Pancreas (tissue), 10 donors: ENCODE results near the gene LCE3D. TPM values are rescaled to one million over a fixed set of nuclear protein-coding genes. Genes with fewer than 3 reads are reported as not detected.

Experiments used
- ATAC-seq, 4 donors: fragments of 200-7000 bp; cut with Tn5 transposase; one replicate each; pipeline versions ENCODE4 v1.8.0 to v1.9.1; 2020; ENCODE audit warnings: mild to moderate bottlenecking in 4 of 4, moderate library complexity in 4 of 4
- DNase-seq, 6 donors: peaks; one replicate each; pipeline ENCODE4 v3.0.0-alpha.2; 2020
- FAIRE-seq: peaks from 2 replicates; lab custom pipeline; 2012; peaks lifted over from hg19 to GRCh38; lab: Jason Lieb, UNC
- H3K27ac ChIP-seq, 4 donors: fragments of 200-600 bp; sonication (generic); 1 replicate in 3 of 4; 2 replicates in 1 of 4; pipeline versions ENCODE4 v1.5.0 to v1.8.0; 2020
- H3K27me3 ChIP-seq, 4 donors: fragments of 200-600 bp; one replicate each; pipeline ENCODE4 v1.8.0; 2021
- H3K36me3 ChIP-seq, 3 donors: fragments of 200-600 bp; sonication (generic) in 1 of 3; one replicate each; pipeline versions ENCODE4 v1.5.0 to v1.8.0; 2020 to 2021
- H3K4me1 ChIP-seq, 3 donors: fragments of 200-600 bp; one replicate each; pipeline ENCODE4 v1.8.0; 2021
- H3K4me3 ChIP-seq, 4 donors: fragments of 200-600 bp; sonication (generic) in 2 of 4; one replicate each; pipeline versions ENCODE4 v1.5.0 to v1.8.0; 2020 to 2021
- H3K9me3 ChIP-seq, 4 donors: fragments of 200-600 bp; one replicate each; pipeline ENCODE4 v1.8.0; 2021
- CTCF ChIP-seq, 4 donors: fragments of 200-600 bp; sonication (generic) in 3 of 4; IDR thresholded peaks; one replicate each; pipeline versions ENCODE4 v1.5.0 to v1.8.0; 2021; ENCODE audit warnings: antibody characterized with exemption in 4 of 4
- WGBS, 2 donors: extraction: QIAGEN DNeasy Blood & Tissue Kit; methylation state at CpG; one replicate each; pipeline ENCODE4 v1.1.7; 2013; 5-methylcytosine and 5-hydroxymethylcytosine counted together
- intact Hi-C, 3 donors: fragments of 100-400 bp; cut with DNase I; formaldehyde crosslinking; loops; one replicate each; pipeline versions ENCODE4 v1.11.1 to v1.14.2; 2022
- polyA plus RNA-seq, 2 donors: library from polyadenylated mRNA; stranded (reverse); fragments of 200-250 nt; gene quantifications; one replicate each; pipeline ENCODE4 v1.2.3, GENCODE V29; 2013
- total RNA-seq, 6 donors: library from RNA; stranded (reverse); fragmentation: NEBNext Ultra II Directional in 4 of 6; extraction: Animal tissue kit (Norgen Biotek cat#: 25700) in 4 of 6; gene quantifications; one replicate each; pipeline versions ENCODE4 v1.2.1 to v1.2.4, GENCODE V29; 2021 to 2023
- donor health status: healthy with polysubstance abuse.
- donor health status: DM: no; HTN: no; CAD: no; lungs with moderate emphysema.
- donor health status: DM: no; HTN: no; CAD: no.
- donor health status: control.
- donor health status: control.
- donor health status: Bipolar disorder and iron deficiency.
- donor health status: DM: yes; HTN: yes; CAD: no.
- donor health status: DM: no; HTN: no; CAD: no.
- donor health status: DM: no; HTN: no; CAD: no.
- donor health status: DM: yes; HTN: yes; CAD: no.

The LCE3D gene
- total and polyA plus RNA-seq, 8 donors: not detected

DNA sequence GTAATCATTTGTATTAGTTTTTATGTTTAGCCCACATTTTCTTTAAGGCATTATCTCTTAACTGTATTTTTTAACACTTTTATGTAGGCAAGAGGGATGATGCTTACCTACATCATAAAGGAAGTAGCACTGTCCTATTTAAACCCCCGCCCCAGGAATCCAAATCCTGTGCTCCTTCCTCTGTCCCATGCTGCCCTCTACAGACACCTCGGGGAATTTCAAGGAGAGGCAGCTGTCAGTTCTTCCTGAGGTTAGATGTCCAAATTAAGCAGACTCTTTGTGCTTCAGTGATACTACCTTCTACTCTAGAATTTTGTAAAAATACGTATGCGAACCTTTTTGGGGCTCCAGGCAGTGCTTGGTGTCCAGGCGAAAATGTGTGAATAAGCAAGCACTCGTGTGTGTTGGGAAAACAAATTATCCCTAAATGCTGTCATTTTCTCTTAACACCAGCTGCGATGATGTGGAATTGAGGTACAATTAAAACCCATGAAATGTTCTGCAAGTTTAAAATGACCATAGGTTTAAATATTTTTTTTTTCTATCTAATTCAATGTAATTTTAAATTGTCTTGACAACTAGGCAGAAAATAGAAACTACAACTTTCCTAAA lies 46.9 kb downstream of the LCE3D start:
- Histone ChIP-seq H3K4me3 (no peak overlapping the region), H3K27me3 (peaks cover 0 to 6% (median 0%) of the 10 kb centered on the region in 4 donors), H3K9me3 (no peaks in the 10 kb centered on the region), H3K4me1 (no peaks in the 10 kb centered on the region), H3K36me3 (no peaks in the 10 kb centered on the region), H3K27ac (no peak overlapping the region)
- intact Hi-C loops: no loop called here
- FAIRE-seq (no peak), ATAC-seq (peak in 2 of 4 donors; percentile 46 to 56), DNase-seq (peak in 3 of 6 donors; percentile 3 to 27 (median 21))
- 16 to 19% methylated on average over 7 of the region's 7 CpGs for WGBS, 2 donors
- peak in 3 of 4 donors; percentile 27 to 48 (median 29) for TF ChIP-seq CTCF (IDR thresholded peaks at IDR 0.05)

Other genes with a start within 250 kb of the LCE3D start
- not detected for gene FLG2, start 220.5 kb downstream of the LCE3D start, total RNA-seq
- gene FLG2, start 220.5 kb downstream of the LCE3D start, polyA plus RNA-seq: under 1 TPM in 1 of 2 donors, not detected in 1; under 0.01 TPM
- gene CRNN, start 166.3 kb downstream of the LCE3D start, total RNA-seq: not detected
- gene CRNN, start 166.3 kb downstream of the LCE3D start, polyA plus RNA-seq: under 1 TPM; 0.52 to 0.76 TPM
- not detected for gene LCE5A, start 69.7 kb downstream of the LCE3D start, total RNA-seq
- gene LCE5A, start 69.7 kb downstream of the LCE3D start, polyA plus RNA-seq: not detected
- gene CRCT1, start 66.0 kb downstream of the LCE3D start, total RNA-seq: not detected
- under 1 TPM in 1 of 2 donors, not detected in 1; 0.30 TPM for gene CRCT1, start 66.0 kb downstream of the LCE3D start, polyA plus RNA-seq
- not detected for gene LCE3E, start 13.7 kb downstream of the LCE3D start, total RNA-seq
- not detected for gene LCE3E, start 13.7 kb downstream of the LCE3D start, polyA plus RNA-seq
- gene LCE3C, start 19.7 kb upstream of the LCE3D start, total RNA-seq: not detected
- gene LCE3C, start 19.7 kb upstream of the LCE3D start, polyA plus RNA-seq: not detected
- gene LCE3B, start 33.3 kb upstream of the LCE3D start, total RNA-seq: not detected
- not detected for gene LCE3B, start 33.3 kb upstream of the LCE3D start, polyA plus RNA-seq
- not detected for gene LCE3A, start 42.6 kb upstream of the LCE3D start, total RNA-seq
- not detected for gene LCE3A, start 42.6 kb upstream of the LCE3D start, polyA plus RNA-seq
- not detected for gene LCE2D, start 82.9 kb upstream of the LCE3D start, total RNA-seq
- gene LCE2D, start 82.9 kb upstream of the LCE3D start, polyA plus RNA-seq: not detected
- gene LCE2C, start 94.8 kb upstream of the LCE3D start, total RNA-seq: not detected
- not detected for gene LCE2C, start 94.8 kb upstream of the LCE3D start, polyA plus RNA-seq
- not detected for gene LCE2B, start 105.6 kb upstream of the LCE3D start, total RNA-seq
- gene LCE2B, start 105.6 kb upstream of the LCE3D start, polyA plus RNA-seq: not detected
- gene LCE2A, start 117.8 kb upstream of the LCE3D start, total RNA-seq: not detected
- gene LCE2A, start 117.8 kb upstream of the LCE3D start, polyA plus RNA-seq: not detected
- not detected for gene LCE4A, start 127.6 kb upstream of the LCE3D start, total RNA-seq
- not detected for gene LCE4A, start 127.6 kb upstream of the LCE3D start, polyA plus RNA-seq
- gene KPRP, start 177.5 kb upstream of the LCE3D start, total RNA-seq: not detected
- gene KPRP, start 177.5 kb upstream of the LCE3D start, polyA plus RNA-seq: not detected
- not detected for gene LCE1F, start 194.6 kb upstream of the LCE3D start, total RNA-seq
- gene LCE1F, start 194.6 kb upstream of the LCE3D start, polyA plus RNA-seq: not detected
- gene LCE1E, start 205.7 kb upstream of the LCE3D start, total RNA-seq: not detected
- gene LCE1E, start 205.7 kb upstream of the LCE3D start, polyA plus RNA-seq: not detected
- gene LCE1D, start 216.2 kb upstream of the LCE3D start, total RNA-seq: not detected
- not detected for gene LCE1D, start 216.2 kb upstream of the LCE3D start, polyA plus RNA-seq
- gene LCE1C, start 226.1 kb upstream of the LCE3D start, total RNA-seq: not detected
- gene LCE1C, start 226.1 kb upstream of the LCE3D start, polyA plus RNA-seq: not detected
- gene LCE1B, start 231.5 kb upstream of the LCE3D start, total RNA-seq: not detected
- not detected for gene LCE1B, start 231.5 kb upstream of the LCE3D start, polyA plus RNA-seq
- not detected for gene LCE1A, start 247.0 kb upstream of the LCE3D start, total RNA-seq
- gene LCE1A, start 247.0 kb upstream of the LCE3D start, polyA plus RNA-seq: not detected